Mesothelial cell of epicardium (in vitro differentiated cells): ENCODE results near the gene PAAF1. TPM values are rescaled to one million over a fixed set of nuclear protein-coding genes. Genes with fewer than 3 reads are reported as not detected.

Experiments
- DNase-seq, 2 experiments: peaks; one replicate each; pipeline ENCODE4 v3.0.0; 2021; ENCODE audit warnings: low spot score in 2 of 2; ENCODE audit not compliant: unreplicated experiment in 2 of 2
- H3K27ac Mint-ChIP-seq: 2 replicates; pipeline ENCODE4 v1.8.0; 2021; ENCODE audit warnings: mixed read lengths
- H3K27me3 Mint-ChIP-seq: 2 replicates; pipeline ENCODE4 v1.8.0; 2021; ENCODE audit warnings: low read depth, mixed read lengths
- H3K36me3 Mint-ChIP-seq: 2 replicates; pipeline ENCODE4 v1.8.0; 2021; ENCODE audit warnings: mixed read lengths
- H3K4me1 Mint-ChIP-seq: 2 replicates; pipeline ENCODE4 v1.8.0; 2021; ENCODE audit warnings: mixed read lengths
- H3K4me3 Mint-ChIP-seq: 2 replicates; pipeline ENCODE4 v1.8.0; 2021; ENCODE audit warnings: mild to moderate bottlenecking, moderate library complexity, mixed read lengths
- H3K9me3 Mint-ChIP-seq: 2 replicates; pipeline ENCODE4 v1.8.0; 2021; ENCODE audit warnings: mixed read lengths
- CTCF ChIP-seq: fragments of 200-600 bp; sonication (generic); IDR thresholded peaks from one replicate; pipeline ENCODE4 v1.5.0; 2021; ENCODE audit warnings: antibody characterized with exemption; ENCODE audit not compliant: unreplicated experiment
- total RNA-seq: library from RNA; stranded (reverse); gene quantifications from 3 replicates; pipeline ENCODE4 v1.2.1, GENCODE V29; 2021

Gene PAAF1
- total RNA-seq, 1 donor from 2014 or later: 34.6 TPM

- Mint-ChIP-seq H3K9me3 (no peaks in the 10 kb centered on the region), H3K4me3 (no peak overlapping the region), H3K27ac (no peak overlapping the region), H3K4me1 (peaks cover 3% of the 10 kb centered on the region), H3K27me3 (no peaks in the 10 kb centered on the region), H3K36me3 (no peaks in the 10 kb centered on the region)
- no peak for DNase-seq
- TF ChIP-seq CTCF: no peak
Observed at GRCh38 chr11:73963861-73964260, 87.1 kb downstream of the PAAF1 start.

- H3K4me3 Mint-ChIP-seq: no peak overlapping the region
- peaks cover 8% of the 10 kb centered on the region for H3K4me1 Mint-ChIP-seq
- no peak for TF ChIP-seq CTCF
Observed at GRCh38 chr11:73965076-73965763, 88.4 kb downstream of the PAAF1 start.

GRCh38 chr11:73965764-73966121 lies 88.9 kb downstream of the PAAF1 start:
- no peak for DNase-seq
- H3K9me3 Mint-ChIP-seq: no peaks in the 10 kb centered on the region
- H3K27me3 Mint-ChIP-seq: no peaks in the 10 kb centered on the region
- H3K4me1 Mint-ChIP-seq: peaks cover 11% of the 10 kb centered on the region
- H3K36me3 Mint-ChIP-seq: no peaks in the 10 kb centered on the region
- no peak for TF ChIP-seq CTCF
- no peak overlapping the region for H3K4me3 Mint-ChIP-seq
- no peak overlapping the region for H3K27ac Mint-ChIP-seq

More at GRCh38 chr11:73965076-73965763, 88.4 kb downstream of the PAAF1 start:
- no peak overlapping the region for H3K27ac Mint-ChIP-seq
- DNase-seq: no peak
- H3K27me3 Mint-ChIP-seq: no peaks in the 10 kb centered on the region
- H3K9me3 Mint-ChIP-seq: no peaks in the 10 kb centered on the region
- no peaks in the 10 kb centered on the region for H3K36me3 Mint-ChIP-seq

- no peak overlapping the region for H3K4me3 Mint-ChIP-seq
- no peaks in the 10 kb centered on the region for H3K9me3 Mint-ChIP-seq
- no peaks in the 10 kb centered on the region for H3K36me3 Mint-ChIP-seq
- peaks cover 11% of the 10 kb centered on the region for H3K4me1 Mint-ChIP-seq
- DNase-seq: no peak
- TF ChIP-seq CTCF: no peak
- no peaks in the 10 kb centered on the region for H3K27me3 Mint-ChIP-seq
- no peak overlapping the region for H3K27ac Mint-ChIP-seq
Observed at GRCh38 chr11:73968356-73968966, 91.7 kb downstream of the PAAF1 start.

- Mint-ChIP-seq H3K4me3 (no peak overlapping the region), H3K36me3 (no peaks in the 10 kb centered on the region), H3K9me3 (no peaks in the 10 kb centered on the region), H3K27ac (no peak overlapping the region), H3K27me3 (no peaks in the 10 kb centered on the region), H3K4me1 (peaks cover 11% of the 10 kb centered on the region)
- no peak for DNase-seq
- no peak for TF ChIP-seq CTCF
Observed at GRCh38 chr11:73969091-73969490, 92.3 kb downstream of the PAAF1 start.
